ENCODE data around the gene PCDHA10.

GRCh38 chr5:140828362-140828737 lies 27.3 kb upstream of the PCDHA10 start:
- TF ChIP-seq CTCF (IDR thresholded peaks at IDR 0.05) (no peak), POLR2AphosphoS5 (IDR thresholded peaks at IDR 0.05; ENCODE audit: insufficient read depth in 1 of 2, low read depth in 1 of 2) (no peak), POLR2A (IDR thresholded peaks at IDR 0.05) (no peak)

Measured in vagina (tissue), 2 donors.